Mesendoderm (in vitro differentiated cells): ENCODE results near the gene MAPK6. TPM values are rescaled to one million over a fixed set of nuclear protein-coding genes. Genes with fewer than 3 reads are reported as not detected.

ENCODE experiments used
- DNase-seq: peaks from one replicate; pipeline ENCODE4 v3.0.0; 2013
- H2AK5ac ChIP-seq: 2 replicates; pipeline ENCODE4 v1.6.1; 2013; ENCODE audit warnings: low read length, inconsistent platforms
- H2BK120ac ChIP-seq: 2 replicates; pipeline ENCODE4 v1.6.1; 2013; ENCODE audit warnings: low read depth, mild to moderate bottlenecking, low read length, moderate library complexity, mixed read lengths
- H2BK15ac ChIP-seq: replicated peaks from 2 replicates; pipeline ENCODE4 v1.6.1; 2013; ENCODE audit warnings: low read depth, mild to moderate bottlenecking, moderate library complexity
- H2BK5ac ChIP-seq: 2 replicates; pipeline ENCODE4 v1.6.1; 2013; ENCODE audit warnings: low read length, inconsistent platforms
- H3K18ac ChIP-seq: 2 replicates; pipeline ENCODE4 v1.6.1; 2013; ENCODE audit warnings: mild to moderate bottlenecking, low read length, mixed read lengths
- H3K23ac ChIP-seq: one replicate; pipeline ENCODE4 v1.6.1; 2013; ENCODE audit warnings: low read length
- H3K27ac ChIP-seq: 2 replicates; pipeline ENCODE4 v1.5.1; 2013; ENCODE audit warnings: low read depth, mild to moderate bottlenecking, inconsistent platforms, low read length, moderate library complexity
- H3K27me3 ChIP-seq: 2 replicates; pipeline ENCODE4 v1.6.1; 2013; ENCODE audit warnings: low read length, control low read depth, mild to moderate bottlenecking, inconsistent platforms; ENCODE audit not compliant: insufficient read depth, poor library complexity
- H3K36me3 ChIP-seq: 2 replicates; pipeline ENCODE4 v1.6.1; 2013; ENCODE audit warnings: low read length, inconsistent platforms; ENCODE audit not compliant: control insufficient read depth, insufficient read depth
- H3K4ac ChIP-seq: one replicate; pipeline ENCODE4 v1.6.1; 2013; ENCODE audit warnings: low read depth, mild to moderate bottlenecking, low read length, moderate library complexity
- H3K4me1 ChIP-seq: 2 replicates; pipeline ENCODE4 v1.6.1; 2013; ENCODE audit warnings: low read depth, low read length, inconsistent platforms; ENCODE audit not compliant: control insufficient read depth
- H3K4me2 ChIP-seq: 2 replicates; pipeline ENCODE4 v1.6.1; 2013; ENCODE audit warnings: low read length
- H3K4me3 ChIP-seq: 2 replicates; pipeline ENCODE4 v1.5.1; 2013; ENCODE audit warnings: mild to moderate bottlenecking, low read length
- H3K56ac ChIP-seq: one replicate; pipeline ENCODE4 v1.6.1; 2013; ENCODE audit warnings: low read length
- H3K79me1 ChIP-seq: 2 replicates; pipeline ENCODE4 v1.6.1; 2013; ENCODE audit warnings: low read length, inconsistent platforms
- H3K79me2 ChIP-seq: 2 replicates; pipeline ENCODE4 v1.6.1; 2013; ENCODE audit warnings: mild to moderate bottlenecking, low read length; ENCODE audit not compliant: control insufficient read depth, insufficient read depth
- H3K9ac ChIP-seq: 2 replicates; pipeline ENCODE4 v1.6.1; 2013; ENCODE audit warnings: low read length, inconsistent platforms
- H4K5ac ChIP-seq: one replicate; pipeline ENCODE4 v1.6.1; 2013; ENCODE audit warnings: low read length
- H4K8ac ChIP-seq: one replicate; pipeline ENCODE4 v1.6.1; 2013; ENCODE audit warnings: low read depth, mild to moderate bottlenecking, control low read depth, low read length, moderate library complexity
- WGBS: extraction: QIAGEN DNeasy Blood & Tissue Kit; methylation state at CpG from one replicate; pipeline ENCODE4 v1.1.7; 2013; ENCODE audit warnings: low lambda C conversion rate, missing lambda C conversion rate; ENCODE audit not compliant: insufficient coverage; ENCODE audit errors: extremely low coverage; 5-methylcytosine and 5-hydroxymethylcytosine counted together
- polyA plus RNA-seq, 2 experiments: library from polyadenylated mRNA; stranded (reverse); fragments of 200-250 nt; gene quantifications; one replicate each; pipeline ENCODE4 v1.2.3, GENCODE V29; 2013

MAPK6 gene
- 70.7 TPM for polyA plus RNA-seq (2013, experiment 1 of 2)
- 71.6 TPM for polyA plus RNA-seq (2013, experiment 2 of 2)

GRCh38 chr15:52018693-52019393 lies at the start of gene MAPK6:
MAPK6 (plus strand) TSS chr15:52019219; CDS start chr15:52046461, 27,242 bp downstream.
- no peaks in the 10 kb centered on the region for H3K36me3 ChIP-seq
- no peaks in the 10 kb centered on the region for H3K27me3 ChIP-seq
- H2BK120ac ChIP-seq = no peak within 1 kb of the TSS
- peak within 1 kb of the TSS; percentile 93 for H3K9ac ChIP-seq
- WGBS = no CpG with 5 or more reads among the region's 59 CpGs
- H3K79me2 ChIP-seq = peaks cover 31% of the 10 kb centered on the region
- peak within 1 kb of the TSS; percentile 55 for H2BK5ac ChIP-seq
- peaks cover 3% of the 10 kb centered on the region for H3K4me1 ChIP-seq
- H4K8ac ChIP-seq = no peak within 1 kb of the TSS
- peak within 1 kb of the TSS; percentile 82 for H3K18ac ChIP-seq
- DNase-seq = peak; percentile 93
- no peak within 1 kb of the TSS for H3K23ac ChIP-seq
- H2AK5ac ChIP-seq = peak within 1 kb of the TSS; percentile 44
- peak within 1 kb of the TSS; percentile 85 for H3K27ac ChIP-seq
- H4K5ac ChIP-seq = no peak within 1 kb of the TSS
- H3K4ac ChIP-seq = peak within 1 kb of the TSS; percentile 83
- no peak within 1 kb of the TSS for H2BK15ac ChIP-seq
- H3K4me2 ChIP-seq = peak within 1 kb of the TSS; percentile 89
- H3K4me3 ChIP-seq = peak within 1 kb of the TSS; percentile 88
- H3K79me1 ChIP-seq = no peaks in the 10 kb centered on the region
- H3K56ac ChIP-seq = peak within 1 kb of the TSS; percentile 97

DNA sequence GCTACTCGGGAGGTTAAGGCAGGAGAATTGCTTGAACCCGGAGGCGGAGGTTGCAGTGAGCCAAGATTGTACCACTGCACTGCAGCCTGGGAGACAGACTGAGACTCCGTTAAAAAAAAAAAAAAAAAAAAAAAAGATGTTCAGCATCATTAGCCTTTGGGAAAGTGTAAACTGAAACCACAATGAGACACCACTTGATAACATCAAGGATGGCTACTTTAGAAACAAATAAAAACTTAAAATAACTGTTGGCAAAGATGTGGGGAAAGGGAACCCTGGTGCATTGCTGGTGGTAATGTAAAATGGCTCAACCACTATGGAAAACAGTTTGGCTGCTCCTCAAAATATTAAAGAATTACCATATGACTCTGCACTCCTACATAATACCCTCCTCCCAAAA lies 49.3 kb upstream of the MAPK6 start:
- H3K4me3 ChIP-seq = no peak overlapping the region
- H3K56ac ChIP-seq = no peak overlapping the region
- no peak overlapping the region for H4K5ac ChIP-seq

GRCh38 chr15:51970132-51970817 lies 48.7 kb upstream of the MAPK6 start:
- Histone ChIP-seq H3K27me3 (no peaks in the 10 kb centered on the region), H2BK15ac (no peak overlapping the region), H3K79me1 (peaks cover 16% of the 10 kb centered on the region), H3K4me1 (no peaks in the 10 kb centered on the region), H3K79me2 (peaks cover 24% of the 10 kb centered on the region), H3K27ac (no peak overlapping the region), H2AK5ac (no peak overlapping the region), H3K23ac (peak overlapping the region; percentile 80), H3K18ac (no peak overlapping the region), H3K4me2 (peak overlapping the region; percentile 98), H4K8ac (no peak overlapping the region), H3K9ac (peak overlapping the region; percentile 99), H3K4ac (no peak overlapping the region), H2BK5ac (no peak overlapping the region), H4K5ac (no peak overlapping the region), H3K36me3 (no peaks in the 10 kb centered on the region), H2BK120ac (no peak overlapping the region), H3K4me3 (peak overlapping the region; percentile 100), H3K56ac (peak overlapping the region; percentile 100)
- DNase-seq = no peak
- WGBS = no CpG with 5 or more reads among the region's 4 CpGs

More for the DNA sequence above, 49.3 kb upstream of the MAPK6 start:
- Histone ChIP-seq H3K4me1 (no peaks in the 10 kb centered on the region), H3K79me2 (peaks cover 26% of the 10 kb centered on the region), H2BK15ac (no peak overlapping the region), H2BK120ac (no peak overlapping the region), H3K36me3 (peaks cover 2% of the 10 kb centered on the region), H3K18ac (no peak overlapping the region), H3K79me1 (peaks cover 16% of the 10 kb centered on the region), H3K23ac (no peak overlapping the region), H3K9ac (no peak overlapping the region), H2BK5ac (no peak overlapping the region), H3K4me2 (no peak overlapping the region), H3K27ac (no peak overlapping the region), H2AK5ac (no peak overlapping the region), H4K8ac (no peak overlapping the region), H3K27me3 (no peaks in the 10 kb centered on the region), H3K4ac (no peak overlapping the region)
- WGBS = no CpG with 5 or more reads among the region's 4 CpGs
- DNase-seq = no peak

- H2BK120ac ChIP-seq = no peak overlapping the region
- no peak overlapping the region for H3K18ac ChIP-seq
- peaks cover 24% of the 10 kb centered on the region for H3K79me2 ChIP-seq
- peak overlapping the region; percentile 100 for H3K4me3 ChIP-seq
- peak overlapping the region; percentile 91 for H2BK5ac ChIP-seq
- peak overlapping the region; percentile 98 for H3K23ac ChIP-seq
- peak overlapping the region; percentile 78 for H2AK5ac ChIP-seq
- no peak overlapping the region for H4K8ac ChIP-seq
- H3K56ac ChIP-seq = peak overlapping the region; percentile 100
- DNase-seq = no peak
- H3K9ac ChIP-seq = peak overlapping the region; percentile 99
- no peak overlapping the region for H2BK15ac ChIP-seq
- no peaks in the 10 kb centered on the region for H3K27me3 ChIP-seq
- H3K4me1 ChIP-seq = no peaks in the 10 kb centered on the region
- H4K5ac ChIP-seq = no peak overlapping the region
- no CpG with 5 or more reads among the region's 7 CpGs for WGBS
- H3K27ac ChIP-seq = no peak overlapping the region
- H3K4me2 ChIP-seq = peak overlapping the region; percentile 98
- peaks cover 16% of the 10 kb centered on the region for H3K79me1 ChIP-seq
- H3K4ac ChIP-seq = no peak overlapping the region
- H3K36me3 ChIP-seq = no peaks in the 10 kb centered on the region
These were observed 48.0 kb upstream of the MAPK6 start for GRCh38 chr15:51971032-51971374.

GRCh38 chr15:51971375-51972133 lies 47.5 kb upstream of the MAPK6 start, which contains the start of gene LEO1:
LEO1 (minus strand) TSS chr15:51971778; CDS start chr15:51971745, 33 bp downstream.
- peak within 1 kb of the TSS; percentile 78 for H2AK5ac ChIP-seq
- peaks cover 24% of the 10 kb centered on the region for H3K79me2 ChIP-seq
- H3K4me2 ChIP-seq = peak within 1 kb of the TSS; percentile 98
- H2BK5ac ChIP-seq = peak within 1 kb of the TSS; percentile 91
- no CpG with 5 or more reads among the region's 58 CpGs for WGBS
- peak within 1 kb of the TSS; percentile 46 for H3K27ac ChIP-seq
- peak within 1 kb of the TSS; percentile 100 for H3K56ac ChIP-seq
- no peaks in the 10 kb centered on the region for H3K4me1 ChIP-seq
- peak; percentile 99 for DNase-seq
- peaks cover 12% of the 10 kb centered on the region for H3K79me1 ChIP-seq
- H3K9ac ChIP-seq = peak within 1 kb of the TSS; percentile 99
- H3K23ac ChIP-seq = peak within 1 kb of the TSS; percentile 98
- no peak within 1 kb of the TSS for H2BK15ac ChIP-seq
- peak within 1 kb of the TSS; percentile 100 for H3K4me3 ChIP-seq
- no peak within 1 kb of the TSS for H2BK120ac ChIP-seq
- H3K18ac ChIP-seq = peak within 1 kb of the TSS; percentile 20
- H4K5ac ChIP-seq = no peak within 1 kb of the TSS
- H3K4ac ChIP-seq = no peak within 1 kb of the TSS
- no peaks in the 10 kb centered on the region for H3K27me3 ChIP-seq
- peak within 1 kb of the TSS; percentile 58 for H4K8ac ChIP-seq
- no peaks in the 10 kb centered on the region for H3K36me3 ChIP-seq
